Mesenchymal stem cell (in vitro differentiated cells and primary cell): ENCODE results near the gene PRRX2.

Source experiments
- DNase-seq: peaks from one replicate; pipeline ENCODE4 v3.0.0-alpha.2; 2013
- H2AFZ ChIP-seq: one replicate; pipeline ENCODE4 v1.6.1; 2013; ENCODE audit warnings: low read depth, mild to moderate bottlenecking, control low read depth, inconsistent platforms, low read length, moderate library complexity
- H2AK5ac ChIP-seq: 2 replicates; pipeline ENCODE4 v1.6.1; 2013; ENCODE audit warnings: low read length, moderate library complexity, mild to moderate bottlenecking, inconsistent platforms; ENCODE audit not compliant: severe bottlenecking
- H2BK120ac ChIP-seq: one replicate; pipeline ENCODE4 v1.6.1; 2013; ENCODE audit warnings: low read depth, mild to moderate bottlenecking, inconsistent platforms, low read length, moderate library complexity
- H2BK12ac ChIP-seq, 2 experiments: one replicate each; pipeline ENCODE4 v1.6.1; 2013; ENCODE audit warnings: inconsistent platforms in 2 of 2, low read length in 2 of 2, mild to moderate bottlenecking in 2 of 2, moderate library complexity in 2 of 2, control low read depth in 1 of 2
- H2BK15ac ChIP-seq: one replicate; pipeline ENCODE4 v1.6.1; 2013; ENCODE audit warnings: mild to moderate bottlenecking, low read depth, inconsistent platforms; ENCODE audit not compliant: poor library complexity, severe bottlenecking
- H2BK5ac ChIP-seq: 2 replicates; pipeline ENCODE4 v1.6.1; 2013; ENCODE audit warnings: low read depth, mild to moderate bottlenecking, low read length, control low read depth, inconsistent platforms; ENCODE audit not compliant: poor library complexity, severe bottlenecking
- H3K14ac ChIP-seq, 2 experiments: one replicate each; pipeline ENCODE4 v1.6.1; 2013; ENCODE audit warnings: inconsistent platforms in 2 of 2, low read length in 2 of 2, control low read depth in 1 of 2, mild to moderate bottlenecking in 1 of 2, moderate library complexity in 1 of 2
- H3K18ac ChIP-seq, 2 experiments: one replicate each; pipeline ENCODE4 v1.6.1; 2013; ENCODE audit warnings: inconsistent platforms in 2 of 2, low read length in 2 of 2, control low read depth in 1 of 2, low read depth in 1 of 2, mild to moderate bottlenecking in 1 of 2
- H3K23ac ChIP-seq, 2 experiments: one replicate each; pipeline ENCODE4 v1.6.1; 2013; ENCODE audit warnings: inconsistent platforms in 2 of 2, low read length in 2 of 2, mild to moderate bottlenecking in 2 of 2, moderate library complexity in 2 of 2, control low read depth in 1 of 2
- H3K27ac ChIP-seq: 2 replicates; pipeline ENCODE4 v1.5.1; 2013; ENCODE audit warnings: mild to moderate bottlenecking, moderate library complexity, low read length, control low read depth, inconsistent platforms; ENCODE audit not compliant: poor library complexity, severe bottlenecking
- H3K27me3 ChIP-seq, 2 experiments: 2 replicates each; pipeline versions ENCODE4 v1.6.1 to v1.7.0; 2013; ENCODE audit warnings: low read length in 2 of 2, mild to moderate bottlenecking in 2 of 2, moderate library complexity in 2 of 2, control low read depth in 1 of 2, inconsistent platforms in 1 of 2; ENCODE audit not compliant: control insufficient read depth in 1 of 2, insufficient read depth in 1 of 2
- H3K36me3 ChIP-seq, 2 experiments: 2 replicates each; pipeline versions ENCODE4 v1.6.1 to v1.7.0; 2013; ENCODE audit warnings: low read length in 2 of 2, control low read depth in 1 of 2, inconsistent platforms in 1 of 2, low read depth in 1 of 2, mild to moderate bottlenecking in 1 of 2; ENCODE audit not compliant: insufficient read depth in 2 of 2, control insufficient read depth in 1 of 2
- H3K4ac ChIP-seq, 2 experiments: one replicate each; pipeline ENCODE4 v1.6.1; 2013; ENCODE audit warnings: inconsistent platforms in 2 of 2, low read length in 2 of 2, mild to moderate bottlenecking in 2 of 2, moderate library complexity in 2 of 2, control low read depth in 1 of 2, low read depth in 1 of 2
- H3K4me1 ChIP-seq: 2 replicates; pipeline ENCODE4 v1.6.1; 2013; ENCODE audit warnings: low read depth, low read length, control low read depth; ENCODE audit not compliant: control insufficient read depth, insufficient read depth
- H3K4me2 ChIP-seq: 2 replicates; pipeline ENCODE4 v1.6.1; 2013; ENCODE audit warnings: low read length, mild to moderate bottlenecking, inconsistent platforms; ENCODE audit not compliant: poor library complexity, severe bottlenecking
- H3K4me3 ChIP-seq, 2 experiments: 2 replicates each; pipeline versions ENCODE4 v1.5.1 to v1.7.0; 2013; ENCODE audit warnings: low read length in 2 of 2, mild to moderate bottlenecking in 2 of 2, control low read depth in 1 of 2, low read depth in 1 of 2; ENCODE audit not compliant: insufficient read depth in 1 of 2
- H3K79me1 ChIP-seq: replicated peaks from 2 replicates; pipeline ENCODE4 v1.6.1; 2013; ENCODE audit warnings: mild to moderate bottlenecking, control low read depth, low read length, inconsistent platforms; ENCODE audit not compliant: poor library complexity, severe bottlenecking
- H3K9ac ChIP-seq: 2 replicates; pipeline ENCODE4 v1.7.0; 2013; ENCODE audit warnings: mild to moderate bottlenecking, low read length, moderate library complexity
- H3K9me3 ChIP-seq: 2 replicates; pipeline ENCODE4 v1.7.0; 2013; ENCODE audit warnings: mild to moderate bottlenecking, low read length; ENCODE audit not compliant: control insufficient read depth
- H4K8ac ChIP-seq: one replicate; pipeline ENCODE4 v1.6.1; 2013; ENCODE audit warnings: inconsistent platforms, mild to moderate bottlenecking, low read length, moderate library complexity
- H4K91ac ChIP-seq: one replicate; pipeline ENCODE4 v1.6.1; 2013; ENCODE audit warnings: mild to moderate bottlenecking, low read length, inconsistent platforms
- WGBS: methylation state at CpG from one replicate; pipeline ENCODE4 v1.1.7; 2013; ENCODE audit warnings: mixed read lengths; 5-methylcytosine and 5-hydroxymethylcytosine counted together

PRRX2 gene

GRCh38 chr9:129765764-129766317 lies 100.4 kb downstream of the PRRX2 start:
- H4K8ac ChIP-seq: no peak overlapping the region
- no peak overlapping the region for H2AFZ ChIP-seq
- no peak overlapping the region for H2BK120ac ChIP-seq
- H3K4me1 ChIP-seq: peaks cover 11% of the 10 kb centered on the region
- DNase-seq: no peak
- no peaks in the 10 kb centered on the region for H3K79me1 ChIP-seq
- no peak overlapping the region for H2AK5ac ChIP-seq
- peaks cover 0 to 5% of the 10 kb centered on the region in 2 experiments for H3K27me3 ChIP-seq
- no peak overlapping the region for H3K18ac ChIP-seq
- no peaks in the 10 kb centered on the region for H3K9me3 ChIP-seq
- no peak overlapping the region for H3K14ac ChIP-seq
- H2BK12ac ChIP-seq: no peak overlapping the region
- H2BK15ac ChIP-seq: no peak overlapping the region
- H3K9ac ChIP-seq: no peak overlapping the region
- H4K91ac ChIP-seq: no peak overlapping the region
- no peak overlapping the region for H3K4me3 ChIP-seq
- H2BK5ac ChIP-seq: no peak overlapping the region
- H3K36me3 ChIP-seq: peaks cover 0 to 2% of the 10 kb centered on the region in 2 experiments
- H3K4ac ChIP-seq: no peak overlapping the region
- no peak overlapping the region for H3K23ac ChIP-seq
- 96% methylated on average over 4 of the region's 4 CpGs for WGBS
- H3K4me2 ChIP-seq: no peak overlapping the region
- no peak overlapping the region for H3K27ac ChIP-seq

DNA sequence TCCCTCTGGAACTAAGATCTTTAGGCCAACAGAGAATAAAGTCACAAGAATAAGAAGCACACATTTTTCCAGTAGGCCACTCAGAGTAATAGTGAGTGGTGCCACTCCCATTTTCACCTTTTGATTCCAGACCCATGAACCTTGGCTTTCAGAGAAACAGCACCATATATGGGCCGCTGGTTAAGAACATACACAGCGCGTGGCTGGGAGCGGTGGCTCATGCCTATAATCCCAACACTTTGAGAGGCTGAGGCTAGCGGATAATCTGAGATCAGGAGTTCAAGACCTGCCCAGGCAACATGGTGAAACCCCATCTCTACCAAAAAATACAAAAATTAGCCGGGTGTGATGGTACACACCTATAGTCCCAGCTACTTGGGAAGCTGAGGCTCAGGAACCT lies 103.0 kb downstream of the PRRX2 start:
- 95% methylated on average over 6 of the region's 6 CpGs for WGBS
- H3K4ac ChIP-seq: no peak overlapping the region
- no peak overlapping the region for H4K8ac ChIP-seq
- no peak for DNase-seq
- no peak overlapping the region for H2AFZ ChIP-seq
- no peak overlapping the region for H2BK5ac ChIP-seq
- H3K14ac ChIP-seq: no peak overlapping the region
- peak overlapping the region in 1 of 2 experiments; percentile 21 for H3K18ac ChIP-seq
- H3K4me2 ChIP-seq: no peak overlapping the region
- H3K4me3 ChIP-seq: no peak overlapping the region
- H2BK12ac ChIP-seq: peak overlapping the region in 1 of 2 experiments; percentile 31
- no peak overlapping the region for H3K23ac ChIP-seq
- H4K91ac ChIP-seq: no peak overlapping the region
- no peak overlapping the region for H2AK5ac ChIP-seq
- H2BK120ac ChIP-seq: no peak overlapping the region
- H2BK15ac ChIP-seq: no peak overlapping the region
- no peak overlapping the region for H3K9ac ChIP-seq
- peaks cover 0 to 5% of the 10 kb centered on the region in 2 experiments for H3K27me3 ChIP-seq
- no peak overlapping the region for H3K27ac ChIP-seq
- H3K9me3 ChIP-seq: no peaks in the 10 kb centered on the region
- peaks cover 1% of the 10 kb centered on the region for H3K4me1 ChIP-seq
- H3K79me1 ChIP-seq: no peaks in the 10 kb centered on the region
- peaks cover 0 to 2% of the 10 kb centered on the region in 2 experiments for H3K36me3 ChIP-seq

GRCh38 chr9:129769669-129770068 lies 104.2 kb downstream of the PRRX2 start:
- Histone ChIP-seq H2BK12ac (peak overlapping the region in 1 of 2 experiments; percentile 38), H2BK120ac (no peak overlapping the region), H3K18ac (no peak overlapping the region), H3K27me3 (peaks cover 0 to 7% of the 10 kb centered on the region in 2 experiments), H3K4me3 (no peak overlapping the region), H2BK5ac (no peak overlapping the region), H2AFZ (no peak overlapping the region), H3K36me3 (peaks cover 0 to 2% of the 10 kb centered on the region in 2 experiments), H3K9ac (no peak overlapping the region), H3K14ac (no peak overlapping the region), H3K27ac (no peak overlapping the region), H3K79me1 (no peaks in the 10 kb centered on the region), H4K91ac (peak overlapping the region; percentile 25), H3K23ac (no peak overlapping the region), H3K9me3 (no peaks in the 10 kb centered on the region), H2BK15ac (no peak overlapping the region), H3K4me2 (no peak overlapping the region), H3K4me1 (peaks cover 4% of the 10 kb centered on the region), H2AK5ac (no peak overlapping the region), H4K8ac (peak overlapping the region; percentile 4), H3K4ac (no peak overlapping the region)
- WGBS: 91% methylated on average over 4 of the region's 5 CpGs
- no peak for DNase-seq

- H3K14ac ChIP-seq: no peak overlapping the region
- H3K36me3 ChIP-seq: peaks cover 0 to 2% of the 10 kb centered on the region in 2 experiments
- H3K4me3 ChIP-seq: no peak overlapping the region
- H3K4ac ChIP-seq: no peak overlapping the region
- H2BK5ac ChIP-seq: no peak overlapping the region
- H3K18ac ChIP-seq: peak overlapping the region in 1 of 2 experiments; percentile 21
- no peak overlapping the region for H4K8ac ChIP-seq
- no peak overlapping the region for H3K9ac ChIP-seq
- peak overlapping the region; percentile 21 to 66 for H2BK12ac ChIP-seq
- H3K4me1 ChIP-seq: peaks cover 11% of the 10 kb centered on the region
- no peak overlapping the region for H4K91ac ChIP-seq
- no peak overlapping the region for H3K23ac ChIP-seq
- H3K27ac ChIP-seq: no peak overlapping the region
- no peak for DNase-seq
- no peak overlapping the region for H2AK5ac ChIP-seq
- no peaks in the 10 kb centered on the region for H3K9me3 ChIP-seq
- peak overlapping the region; percentile 49 for H2BK120ac ChIP-seq
- H3K79me1 ChIP-seq: no peaks in the 10 kb centered on the region
- H3K27me3 ChIP-seq: peaks cover 0 to 8% of the 10 kb centered on the region in 2 experiments
- no peak overlapping the region for H3K4me2 ChIP-seq
- H2AFZ ChIP-seq: no peak overlapping the region
- H2BK15ac ChIP-seq: no peak overlapping the region
- 93% methylated on average over 5 of the region's 5 CpGs for WGBS
These were observed 105.3 kb downstream of the PRRX2 start for GRCh38 chr9:129770741-129771140.
